Measurements from ENCODE around the gene APRT.
"Not testable (repeated sequence)": the region's sequence is repeated elsewhere in the genome, so short reads cannot be mapped to it uniquely, and the experiment has no call there.

APRT gene

DNA sequence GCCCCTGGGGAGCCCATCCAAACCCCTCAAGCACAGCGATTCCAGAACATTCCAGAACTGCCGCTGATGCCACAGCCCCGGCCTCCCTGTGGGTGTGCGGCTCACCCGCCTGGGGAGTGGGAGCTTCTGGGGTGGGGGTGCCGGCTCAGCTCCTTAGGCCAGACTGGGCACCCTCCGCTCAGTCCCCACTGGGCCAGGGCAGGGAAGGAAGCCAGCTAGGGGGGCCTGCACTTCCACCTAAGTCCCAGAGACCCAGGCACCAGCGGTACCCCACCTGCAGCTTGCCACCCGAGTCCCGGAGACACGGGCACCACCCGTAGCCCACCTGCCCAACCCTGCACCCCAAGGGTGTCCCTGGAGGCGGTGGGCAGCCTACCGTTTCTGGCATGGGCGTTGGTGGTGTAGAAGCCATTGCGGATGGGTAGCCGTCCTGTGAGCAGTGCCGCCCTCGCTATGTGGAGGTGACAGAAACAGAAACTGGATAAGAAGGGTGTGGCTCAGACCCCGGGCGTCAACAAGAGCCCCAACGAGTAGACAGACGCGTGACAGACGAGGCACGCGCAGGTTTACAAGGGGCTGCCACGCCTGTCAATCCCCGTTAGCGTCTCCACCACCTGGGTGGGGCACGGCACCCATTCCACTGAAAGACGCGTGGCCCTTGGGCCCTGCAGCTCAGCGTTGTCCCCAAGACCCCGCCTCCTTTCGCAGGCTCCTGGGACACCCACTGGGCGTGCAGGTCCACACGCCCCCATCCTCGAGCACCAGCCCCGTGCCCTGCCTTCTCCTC lies 30.0 kb upstream of the APRT start:
- DNase-seq, result no peak

DNA sequence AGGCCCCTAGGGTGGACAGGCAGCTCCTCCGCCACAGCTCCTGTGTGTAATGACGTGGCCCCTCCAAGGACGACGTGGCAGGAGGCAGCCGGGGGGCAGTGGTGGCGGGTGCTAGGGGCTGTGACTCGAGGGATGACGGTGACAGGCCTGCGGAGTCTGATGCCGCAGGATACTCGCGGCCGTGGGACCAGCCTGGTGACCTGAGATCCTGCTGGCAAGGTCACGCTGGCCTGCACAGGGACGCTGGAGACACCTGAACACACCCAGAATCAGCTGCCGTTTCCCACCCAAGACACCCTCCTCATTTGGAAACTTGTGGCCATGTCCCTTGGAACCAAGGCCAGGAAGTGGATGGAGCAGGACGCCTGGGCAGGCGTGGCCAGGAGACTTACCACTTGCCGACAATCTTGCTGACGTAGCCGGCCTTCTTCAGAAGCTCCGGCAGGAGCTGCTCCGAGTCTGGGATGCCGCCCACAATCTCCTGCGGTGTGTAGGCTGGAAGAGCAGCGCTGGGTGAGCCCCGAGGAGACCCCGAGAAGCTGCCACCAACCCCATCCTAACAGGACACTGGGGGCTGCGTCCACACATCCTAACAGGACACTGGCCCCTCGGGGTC lies 29.0 kb upstream of the APRT start:
- DNase-seq, result no peak

DNA sequence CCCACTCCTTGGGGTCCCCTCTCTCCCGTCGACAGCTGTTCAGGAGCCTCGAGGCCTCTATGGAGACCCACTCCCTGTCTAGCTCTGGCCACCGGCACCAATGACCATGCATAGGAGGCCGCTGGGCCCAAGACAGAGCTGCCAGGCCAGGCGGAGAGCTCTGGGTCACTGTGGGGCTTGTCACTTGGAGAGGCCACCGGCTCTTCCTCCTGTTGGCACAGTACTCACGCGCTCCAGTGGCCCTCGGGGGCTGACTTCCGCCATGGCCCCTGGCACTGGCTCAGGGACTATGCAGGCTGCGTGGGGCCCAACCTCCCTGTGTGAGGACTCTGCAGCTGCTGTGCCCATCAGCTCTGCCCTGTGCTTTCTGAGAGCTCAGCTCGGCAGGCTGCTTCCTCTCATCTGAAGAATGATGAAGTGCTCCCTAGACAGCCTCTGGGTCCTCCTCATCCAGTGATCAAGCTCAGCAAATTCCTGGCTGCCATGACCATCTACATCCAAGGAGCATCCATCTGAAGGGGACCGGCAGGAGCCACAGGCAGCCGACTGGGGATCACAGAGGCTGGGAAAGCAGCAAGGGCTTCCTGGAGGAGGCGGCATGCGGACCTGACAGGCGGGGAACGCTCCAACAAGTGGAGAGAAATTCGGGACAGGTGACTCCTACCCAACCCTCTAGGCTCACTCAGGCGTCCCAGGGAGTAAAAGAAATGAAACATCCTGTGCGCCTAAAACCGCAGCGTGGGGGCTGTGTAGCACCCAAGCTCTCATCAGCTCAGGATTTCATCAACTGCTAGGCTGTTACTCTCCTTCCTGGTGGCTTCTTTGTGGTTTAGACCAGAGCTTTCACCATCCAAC lies 28.2 kb upstream of the APRT start:
- DNase-seq, result no peak

DNA sequence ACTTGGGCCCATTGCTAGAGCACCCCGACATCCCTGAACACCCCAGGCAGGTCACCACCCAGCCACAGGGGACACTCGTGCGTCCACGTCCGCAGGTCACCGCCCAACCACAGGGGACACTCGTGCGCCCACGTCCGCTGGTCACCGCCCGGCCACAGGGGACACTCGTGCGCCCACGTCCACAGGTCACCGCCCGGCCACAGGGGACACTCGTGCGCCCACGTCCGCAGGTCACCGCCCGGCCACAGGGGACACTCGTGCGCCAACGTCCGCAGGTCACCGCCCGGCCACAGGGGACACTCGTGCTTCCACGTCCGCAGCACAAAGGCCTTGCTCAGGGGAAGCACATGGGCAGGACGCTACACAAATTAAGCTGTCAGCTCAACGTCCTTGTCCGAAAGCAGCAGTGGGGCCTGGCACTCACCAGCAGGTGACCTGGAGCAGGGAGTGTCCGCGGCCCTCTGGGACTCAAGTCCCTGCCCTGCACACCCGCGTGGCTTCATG lies 27.4 kb upstream of the APRT start:
- no peak for DNase-seq

DNA sequence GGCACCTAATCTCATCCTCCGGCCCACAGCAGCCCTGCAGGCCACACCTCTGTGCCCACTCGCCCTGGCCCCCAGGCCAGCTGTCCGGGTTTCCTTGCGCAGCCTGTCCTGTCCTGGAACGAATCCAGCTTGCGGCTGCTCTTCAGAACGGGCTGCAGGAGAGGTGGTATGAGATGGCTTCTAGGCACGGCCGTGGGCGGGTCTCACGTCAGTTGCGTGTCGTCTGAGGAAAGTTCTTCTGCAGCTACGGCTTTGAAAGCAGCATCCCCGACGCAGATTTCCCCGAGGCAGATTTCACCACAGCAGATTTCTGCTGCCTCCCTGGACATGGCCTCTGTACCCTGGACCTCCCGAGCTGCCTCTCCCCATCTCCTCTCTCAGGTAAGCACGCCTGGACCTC lies 26.8 kb upstream of the APRT start:
- DNase-seq, result no peak

DNA sequence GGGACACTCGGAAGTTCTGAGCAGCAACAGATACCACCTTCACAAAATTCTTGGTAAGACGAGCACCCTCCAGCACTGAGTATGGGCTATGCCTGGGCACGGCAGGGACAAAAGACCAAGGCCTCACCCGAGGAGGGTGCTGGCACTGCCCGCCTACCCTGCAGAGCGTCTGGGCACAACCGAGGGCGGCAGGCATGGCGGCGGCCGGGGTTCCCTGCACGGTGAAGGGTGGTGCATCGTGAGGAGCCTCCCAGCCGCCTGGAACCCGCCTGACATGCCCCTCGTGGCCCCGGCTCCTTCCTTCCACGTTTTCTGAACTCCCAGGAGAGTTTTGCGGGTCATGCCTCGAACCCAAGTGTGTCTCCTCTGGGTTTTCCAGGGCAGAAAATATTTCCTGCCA lies 26.1 kb upstream of the APRT start:
- no peak for DNase-seq

- DNase-seq, result no peak
Measured at GRCh38 chr16:88836791-88837190, 25.1 kb upstream of the APRT start.

- DNase-seq, result no peak
Measured at GRCh38 chr16:88835818-88836217, 24.1 kb upstream of the APRT start.

GRCh38 chr16:88835383-88835782 lies 23.7 kb upstream of the APRT start:
- DNase-seq, result no peak

DNA sequence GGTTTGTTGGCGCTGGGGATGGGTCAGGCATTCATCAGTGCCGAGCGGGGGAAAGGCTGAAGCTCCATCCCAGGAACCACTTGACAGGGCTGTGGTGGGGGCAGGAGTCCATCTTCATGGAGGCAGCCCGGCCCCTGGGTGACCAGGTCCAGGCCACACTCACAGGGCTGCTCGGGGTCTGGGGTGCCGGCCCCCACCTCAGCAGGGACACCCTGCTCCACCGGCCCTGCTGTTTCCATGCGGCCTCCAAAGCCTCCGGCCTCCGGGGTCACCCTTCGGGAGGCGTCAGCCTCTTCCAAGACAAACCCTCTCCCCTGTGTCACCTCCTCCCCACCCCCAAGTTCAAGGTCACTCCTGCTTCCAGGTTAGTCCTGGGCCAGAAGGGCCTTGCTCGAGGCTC lies 22.9 kb upstream of the APRT start:
- no peak for DNase-seq

- DNase-seq, result no peak
Measured at GRCh38 chr16:88833086-88833485, 21.4 kb upstream of the APRT start.

- no peak for DNase-seq
Measured at GRCh38 chr16:88831838-88832237, 20.1 kb upstream of the APRT start.

DNA sequence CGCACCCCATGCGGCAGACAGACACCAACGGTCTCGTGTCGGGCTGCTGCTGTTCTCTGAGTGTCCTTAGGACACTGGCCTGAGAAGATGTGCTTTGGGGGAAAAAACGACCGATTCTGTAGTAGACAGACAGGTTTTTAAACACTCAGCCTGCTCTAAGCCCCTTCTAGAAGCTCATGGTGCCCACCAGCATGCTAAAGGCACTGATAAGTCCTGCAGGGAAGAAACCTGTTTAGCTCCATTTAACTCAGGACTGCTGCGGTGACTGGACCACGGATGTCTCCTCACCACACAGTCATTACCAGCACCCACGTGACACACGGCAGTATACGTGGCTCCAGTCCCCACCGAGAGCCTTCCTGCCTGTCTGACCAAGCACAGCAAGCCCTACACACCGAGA lies 19.1 kb upstream of the APRT start:
- no peak for DNase-seq

DNA sequence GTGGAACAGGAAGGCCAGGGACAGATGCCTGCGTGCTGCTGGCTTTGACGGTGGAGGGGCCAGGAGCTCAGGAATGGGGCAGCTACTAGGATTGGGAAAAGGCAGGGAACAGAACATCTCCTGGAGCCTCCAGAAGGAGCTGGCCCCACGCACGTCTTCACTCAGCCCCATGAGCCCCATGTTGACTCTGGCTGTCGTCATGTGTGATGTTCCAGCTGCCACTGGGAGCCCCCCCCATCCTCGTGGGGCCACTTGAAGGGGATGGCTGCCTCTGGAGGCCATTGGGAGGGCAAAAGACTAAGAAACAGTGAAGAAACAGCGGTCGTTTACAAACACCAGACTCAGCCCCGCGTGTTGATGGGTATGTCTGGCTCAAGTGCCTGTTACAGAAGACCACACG lies 18.5 kb upstream of the APRT start:
- no peak for DNase-seq

DNA sequence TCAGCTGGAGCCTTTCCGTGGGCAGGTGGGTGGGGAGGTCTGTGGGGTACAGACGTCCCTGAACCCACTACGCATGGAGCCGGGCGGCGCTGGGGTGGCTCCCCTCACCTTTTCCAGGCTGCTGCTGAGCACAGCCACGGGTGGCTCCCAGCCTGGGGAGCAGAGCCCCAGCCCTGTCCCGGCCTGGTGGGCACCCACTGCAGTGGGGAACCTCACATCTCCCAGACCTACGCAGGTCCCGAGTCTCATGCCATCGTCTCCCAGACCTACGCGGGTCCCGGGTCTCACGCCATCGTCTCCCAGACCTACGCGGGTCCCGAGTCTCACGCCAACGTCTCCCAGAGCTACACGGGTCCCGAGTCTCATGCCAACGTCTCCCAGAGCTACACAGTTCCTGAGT lies 17.0 kb upstream of the APRT start:
- no peak for DNase-seq

GRCh38 chr16:88827727-88828126 lies 16.0 kb upstream of the APRT start:
- no peak for DNase-seq

- no peak for DNase-seq
Measured at GRCh38 chr16:88826070-88826840, 14.5 kb upstream of the APRT start.

GRCh38 chr16:88825146-88825545 lies 13.4 kb upstream of the APRT start:
- DNase-seq, result no peak

DNA sequence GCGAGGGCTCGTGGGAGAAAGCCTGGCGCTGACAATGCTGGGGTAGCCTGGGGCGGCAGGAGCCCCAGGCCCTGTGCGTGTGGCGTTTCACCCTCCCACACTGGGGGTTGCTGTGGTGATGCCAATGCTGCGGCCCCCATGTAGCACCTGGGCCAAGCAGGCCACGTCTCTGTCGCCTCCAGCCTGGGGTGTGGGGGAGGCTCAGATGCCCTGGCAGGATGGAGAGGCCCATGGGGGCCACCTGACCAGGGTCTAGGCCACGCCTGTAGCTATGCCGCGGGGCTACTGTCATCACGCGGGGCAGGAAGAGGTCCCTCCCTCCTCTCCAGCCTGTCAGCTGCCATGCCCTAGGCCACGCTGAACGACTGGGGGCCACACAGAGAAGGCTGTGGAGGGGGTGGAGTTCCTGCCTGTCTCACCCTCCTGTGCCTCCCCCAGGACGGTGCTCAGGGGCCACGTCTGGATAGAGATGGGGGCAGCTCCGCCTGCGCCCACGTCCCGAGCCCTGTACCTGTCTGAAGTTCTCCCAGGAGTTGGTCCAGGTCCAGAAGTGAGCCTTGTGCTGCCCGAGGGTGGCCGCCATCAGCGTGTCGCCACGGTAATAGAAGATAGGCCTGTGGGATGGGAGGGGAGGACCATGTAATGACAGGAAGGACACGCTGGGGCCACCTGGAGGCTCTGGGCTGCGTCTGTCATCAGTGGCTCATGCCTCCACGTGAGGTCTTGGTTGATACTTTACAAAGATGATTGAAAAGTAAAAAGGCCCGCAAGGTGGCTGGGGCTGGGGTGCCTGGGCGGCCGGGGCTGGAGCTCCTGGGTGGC lies 12.7 kb upstream of the APRT start:
- no peak for DNase-seq

DNA sequence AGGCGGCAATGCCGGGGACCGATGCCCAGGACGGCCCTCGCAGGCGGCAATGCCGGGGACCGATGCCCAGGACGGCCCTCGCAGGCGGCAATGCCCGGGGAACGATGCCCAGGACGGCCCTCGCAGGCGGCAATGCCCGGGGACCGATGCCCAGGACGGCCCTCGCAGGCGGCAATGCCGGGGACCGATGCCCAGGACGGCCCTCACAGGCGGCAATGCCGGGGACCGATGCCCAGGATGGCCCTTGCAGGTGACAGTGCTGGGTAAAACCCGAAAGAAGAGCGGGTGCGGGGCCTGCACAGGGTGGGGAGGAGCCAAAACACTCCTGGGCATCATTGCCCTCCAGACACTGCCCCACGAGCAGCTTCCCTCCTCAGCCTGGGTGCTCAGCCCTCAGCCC lies 11.9 kb upstream of the APRT start:
- not testable (repeated sequence) for DNase-seq

DNA sequence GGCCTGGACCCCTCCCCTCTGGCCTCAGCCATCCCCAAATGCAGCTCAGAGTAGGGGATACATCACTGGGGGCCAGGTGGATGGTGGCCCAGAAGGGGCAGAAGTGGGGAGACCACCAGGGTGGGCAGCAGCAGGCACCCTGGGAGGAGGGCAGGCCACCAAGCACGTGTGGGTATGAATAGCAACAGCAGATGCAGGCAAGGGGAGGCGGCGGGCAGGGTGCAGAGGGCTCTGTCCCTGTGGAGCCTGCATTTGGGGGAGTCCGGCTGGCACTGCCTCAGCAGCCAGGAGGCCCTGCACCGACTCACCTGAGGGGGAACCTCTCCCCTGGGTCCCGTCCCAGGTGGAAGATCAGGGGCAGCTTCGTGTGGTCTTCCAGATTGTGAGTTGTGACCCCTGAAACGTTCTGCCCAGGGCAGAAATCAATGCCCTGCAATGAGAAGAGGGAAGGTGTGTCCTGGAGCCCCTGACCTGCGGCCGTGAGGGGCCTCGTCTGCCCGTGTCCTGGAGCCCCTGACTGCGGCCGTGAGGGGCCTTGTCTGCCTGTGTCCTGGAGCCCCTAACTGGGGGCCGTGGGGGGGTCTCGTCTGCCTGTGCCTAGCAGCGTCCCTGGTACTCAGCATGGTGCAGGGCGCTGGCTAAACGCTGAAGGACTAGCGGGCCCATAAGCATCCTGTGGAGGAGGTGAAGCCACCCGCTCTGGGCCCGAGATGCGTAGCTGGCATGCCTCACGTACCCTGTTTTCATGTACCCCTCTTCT lies 10.7 kb upstream of the APRT start:
- DNase-seq, result no peak

Measured in SHP77 (cell line).